ENCODE data around the gene PARS2. TPM values are rescaled to one million over a fixed set of nuclear protein-coding genes. Genes with fewer than 3 reads are reported as not detected.
A peak's percentile ranks its signal among the peaks of the same experiment; 100 is the strongest.

Gene PARS2
- total RNA-seq, 2 experiments from 2014 or later = not detected

DNA sequence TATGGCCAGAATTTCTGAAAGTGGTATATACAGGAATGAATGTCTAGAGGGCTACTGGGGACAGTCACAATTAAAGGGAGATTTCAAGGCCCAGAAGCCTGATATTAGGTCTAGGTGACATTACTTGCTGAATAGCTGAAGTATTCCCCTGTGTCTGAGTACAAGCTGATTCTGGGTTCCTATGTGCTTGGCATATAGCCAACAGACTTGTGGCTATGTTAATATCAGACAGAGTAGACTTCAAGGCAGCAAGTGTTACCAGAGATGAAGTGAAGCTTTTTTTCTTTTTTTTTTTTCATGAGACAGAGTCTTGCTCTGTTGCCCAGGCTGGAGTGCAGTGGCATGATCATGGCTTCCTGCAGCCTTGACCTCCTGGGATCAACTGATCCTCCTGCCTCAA, 40.3 kb downstream of the PARS2 start:
- H3K36me3 ChIP-seq (ENCODE audit: insufficient read depth, low read length) = peaks cover 75% of the 10 kb centered on the region
- no peak for DNase-seq
- H3K9me3 ChIP-seq (ENCODE audit: control insufficient read depth in 1 of 2, insufficient read depth in 1 of 2, low read length in 2 of 2) = no peaks in the 10 kb centered on the region
- peaks cover 11% of the 10 kb centered on the region for H3K4me1 Mint-ChIP-seq (ENCODE audit: low read depth)
- ATAC-seq (ENCODE audit: poor library complexity) = no peak
- no peak overlapping the region for H3K27ac Mint-ChIP-seq
- intact Hi-C loops (cut with DNase I, micrococcal nuclease) = no loop called here
- H3K4me3 Mint-ChIP-seq = no peak overlapping the region
- no peaks in the 10 kb centered on the region for H3K9me3 Mint-ChIP-seq
- ChIA-PET CTCF (no interaction called here), POLR2A (interaction anchor here (1.5 kb wide), 1 partner anchor 8 kb away, joined by 5 read pairs; the partner anchor contains the start of gene TTC4)
- H3K27me3 Mint-ChIP-seq = no peaks in the 10 kb centered on the region
- TF ChIP-seq, protein P1, sequence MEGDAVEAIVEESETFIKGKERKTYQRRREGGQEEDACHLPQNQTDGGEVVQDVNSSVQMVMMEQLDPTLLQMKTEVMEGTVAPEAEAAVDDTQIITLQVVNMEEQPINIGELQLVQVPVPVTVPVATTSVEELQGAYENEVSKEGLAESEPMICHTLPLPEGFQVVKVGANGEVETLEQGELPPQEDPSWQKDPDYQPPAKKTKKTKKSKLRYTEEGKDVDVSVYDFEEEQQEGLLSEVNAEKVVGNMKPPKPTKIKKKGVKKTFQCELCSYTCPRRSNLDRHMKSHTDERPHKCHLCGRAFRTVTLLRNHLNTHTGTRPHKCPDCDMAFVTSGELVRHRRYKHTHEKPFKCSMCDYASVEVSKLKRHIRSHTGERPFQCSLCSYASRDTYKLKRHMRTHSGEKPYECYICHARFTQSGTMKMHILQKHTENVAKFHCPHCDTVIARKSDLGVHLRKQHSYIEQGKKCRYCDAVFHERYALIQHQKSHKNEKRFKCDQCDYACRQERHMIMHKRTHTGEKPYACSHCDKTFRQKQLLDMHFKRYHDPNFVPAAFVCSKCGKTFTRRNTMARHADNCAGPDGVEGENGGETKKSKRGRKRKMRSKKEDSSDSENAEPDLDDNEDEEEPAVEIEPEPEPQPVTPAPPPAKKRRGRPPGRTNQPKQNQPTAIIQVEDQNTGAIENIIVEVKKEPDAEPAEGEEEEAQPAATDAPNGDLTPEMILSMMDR (IDR thresholded peaks at IDR 0.05) = no peak
- H3K4me3 ChIP-seq (ENCODE audit: low read length) = no peak overlapping the region
- H3K27ac ChIP-seq (ENCODE audit: low read depth in 1 of 2, low read length in 2 of 2) = no peak overlapping the region
- H3K36me3 Mint-ChIP-seq (ENCODE audit: low read depth) = peaks cover 91% of the 10 kb centered on the region
- H3K4me1 ChIP-seq (ENCODE audit: insufficient read depth, low read length) = no peaks in the 10 kb centered on the region
- no peaks in the 10 kb centered on the region for H3K27me3 ChIP-seq (ENCODE audit: control insufficient read depth in 1 of 2, insufficient read depth in 2 of 2, low read length in 2 of 2)

GRCh38 chr1:54721719-54722118, 42.6 kb downstream of the PARS2 start:
- peaks cover 85% of the 10 kb centered on the region for H3K36me3 Mint-ChIP-seq (ENCODE audit: low read depth)
- TF ChIP-seq, protein P1 (IDR thresholded peaks at IDR 0.05) = no peak
- H3K9me3 ChIP-seq (ENCODE audit: control insufficient read depth in 1 of 2, insufficient read depth in 1 of 2, low read length in 2 of 2) = no peaks in the 10 kb centered on the region
- POLR2A ChIA-PET = no interaction called here
- no peak overlapping the region for H3K27ac ChIP-seq (ENCODE audit: low read depth in 1 of 2, low read length in 2 of 2)
- H3K4me1 ChIP-seq (ENCODE audit: insufficient read depth, low read length) = peaks cover 1% of the 10 kb centered on the region
- H3K4me3 Mint-ChIP-seq = no peak overlapping the region
- H3K27me3 Mint-ChIP-seq = no peaks in the 10 kb centered on the region
- H3K27me3 ChIP-seq (ENCODE audit: control insufficient read depth in 1 of 2, insufficient read depth in 2 of 2, low read length in 2 of 2) = no peaks in the 10 kb centered on the region
- peaks cover 65% of the 10 kb centered on the region for H3K36me3 ChIP-seq (ENCODE audit: insufficient read depth, low read length)
- DNase-seq (no peak), ATAC-seq (ENCODE audit: poor library complexity) (no peak)
- H3K9me3 Mint-ChIP-seq = no peaks in the 10 kb centered on the region
- H3K4me3 ChIP-seq (ENCODE audit: low read length) = no peak overlapping the region
- peaks cover 25% of the 10 kb centered on the region for H3K4me1 Mint-ChIP-seq (ENCODE audit: low read depth)
- intact Hi-C loops (cut with DNase I, micrococcal nuclease) = no loop called here
- CTCF ChIA-PET = no interaction called here
- H3K27ac Mint-ChIP-seq = no peak overlapping the region

DNA sequence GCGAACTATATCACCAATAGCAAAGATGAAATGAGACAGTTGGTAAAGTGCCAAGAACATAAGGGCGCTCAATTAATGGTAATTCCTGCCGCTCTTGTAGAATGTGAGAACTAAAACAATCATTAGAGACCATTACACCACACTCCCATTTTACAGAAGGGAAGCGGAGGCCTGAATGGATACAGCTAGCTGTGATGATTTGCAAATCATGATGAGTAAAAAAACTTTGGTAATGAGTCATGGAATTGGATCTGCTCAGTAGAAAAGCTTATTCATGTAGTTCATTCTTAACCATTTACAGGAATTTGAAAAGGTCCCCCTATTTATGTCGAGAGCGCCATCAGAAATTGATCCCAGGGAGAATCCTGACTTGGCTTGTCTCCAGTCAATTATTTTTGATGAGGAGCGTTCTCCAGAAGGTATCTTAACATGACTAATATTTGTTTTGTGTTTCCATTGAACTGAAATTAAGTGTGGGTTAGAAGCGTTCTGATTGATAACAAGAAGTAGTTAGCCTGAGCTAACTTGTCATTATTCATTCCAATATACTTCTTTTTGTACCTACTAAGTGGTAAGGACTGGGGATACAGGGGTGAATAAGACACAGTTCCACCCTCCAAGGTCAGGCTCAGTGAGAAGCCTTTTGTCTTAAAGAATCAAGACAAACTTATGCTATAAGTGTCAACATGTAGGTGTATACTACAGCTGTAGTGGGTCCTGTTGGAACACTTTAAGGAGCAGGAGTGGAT, 47.9 kb downstream of the PARS2 start:
- ChIA-PET CTCF (interaction anchor here (0.9 to 1.6 kb wide), 2 partner anchors 85 to 757 kb away, joined by 3 to 5 read pairs; no protein-coding TSS in a partner anchor), POLR2A (interaction anchor here (1.0 to 2.3 kb wide), 4 partner anchors 8 to 771 kb away, joined by 4 to 16 read pairs (median 5); partner anchors contain the start of genes IFT25, LRRC42 and TTC22)
- ATAC-seq (ENCODE audit: poor library complexity) (no peak), DNase-seq (no peak)
- Mint-ChIP-seq H3K4me3 (peak overlapping the region; percentile 93), H3K27ac (peak overlapping the region; percentile 74), H3K36me3 (ENCODE audit: low read depth) (peaks cover 42% of the 10 kb centered on the region), H3K27me3 (no peaks in the 10 kb centered on the region), H3K4me1 (ENCODE audit: low read depth) (peaks cover 40% of the 10 kb centered on the region), H3K9me3 (no peaks in the 10 kb centered on the region)
- peaks cover 17% of the 10 kb centered on the region for H3K36me3 ChIP-seq (ENCODE audit: insufficient read depth, low read length)
- intact Hi-C loops (cut with DNase I, micrococcal nuclease) = loop anchor here (1.0 to 10.0 kb wide), 6 partner anchors 47 to 1392 kb away; partner anchors contain the start of genes CYB5RL (in 1 of the 2), IFT25 (in 1 of the 2), LRP8 (in 1 of the 2) and LRRC42 (in 1 of the 2)
- H3K27me3 ChIP-seq (ENCODE audit: control insufficient read depth in 1 of 2, insufficient read depth in 2 of 2, low read length in 2 of 2) = no peaks in the 10 kb centered on the region
- TF ChIP-seq, protein P1 (IDR thresholded peaks at IDR 0.05) = no peak
- peak overlapping the region; percentile 87 for H3K4me3 ChIP-seq (ENCODE audit: low read length)
- peak overlapping the region in 1 of 2 donors; percentile 71 for H3K27ac ChIP-seq (ENCODE audit: low read depth in 1 of 2, low read length in 2 of 2)
- no peaks in the 10 kb centered on the region for H3K9me3 ChIP-seq (ENCODE audit: control insufficient read depth in 1 of 2, insufficient read depth in 1 of 2, low read length in 2 of 2)
- H3K4me1 ChIP-seq (ENCODE audit: insufficient read depth, low read length) = peaks cover 18% of the 10 kb centered on the region

Data from CD4-positive, alpha-beta T cell (primary cell).